Epithelial cell of proximal tubule (primary cell): ENCODE measurements around the gene CILP2. TPM values are rescaled to one million over a fixed set of nuclear protein-coding genes. Genes with fewer than 3 reads are reported as not detected.

Source experiments
- DNase-seq: peaks from one replicate; pipeline ENCODE4 v3.0.0-alpha.2; 2011; ENCODE audit warnings: low read depth
- H3K4me3 ChIP-seq: 2 replicates; pipeline ENCODE4 v1.5.1; 2011; ENCODE audit warnings: low read depth, mild to moderate bottlenecking, low read length
- CTCF ChIP-seq: conservative IDR thresholded peaks from 2 replicates; pipeline ENCODE4 v1.5.1; 2012; ENCODE audit warnings: low read depth, mild to moderate bottlenecking, low read length
- total RNA-seq: library from RNA; depleted of rRNA; stranded (reverse); fragments of >200 nt; gene quantifications from 2 replicates; pipeline ENCODE4 v1.2.3, GENCODE V29; 2015

Gene CILP2
- total RNA-seq, 1 donor from 2014 or later = 0.06 TPM

DNA sequence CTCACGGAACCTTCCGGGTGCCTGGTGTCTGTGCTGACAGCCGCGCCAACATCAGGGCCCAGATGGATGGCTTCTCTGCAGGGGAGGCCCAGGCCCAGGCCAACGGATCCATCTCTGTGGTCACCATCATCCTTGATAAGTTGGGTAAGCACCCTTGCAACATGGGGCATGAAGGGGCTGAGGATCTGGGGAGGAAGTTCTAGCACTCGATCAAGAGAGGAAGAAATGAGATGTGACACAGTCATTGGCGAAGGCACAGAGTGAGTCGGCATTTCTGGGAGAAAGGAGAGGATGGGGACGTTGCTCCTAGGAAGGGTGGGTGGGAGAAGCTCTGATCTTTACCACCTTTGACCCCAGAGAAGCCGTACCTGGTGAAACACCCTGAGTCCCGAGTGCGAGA lies 4.4 kb downstream of the CILP2 start:
- DNase-seq = no peak
- no peak for TF ChIP-seq CTCF
- no peak overlapping the region for H3K4me3 ChIP-seq

GRCh38 chr19:19543101-19543500 lies 5.0 kb downstream of the CILP2 start:
- no peak for TF ChIP-seq CTCF
- H3K4me3 ChIP-seq = no peak overlapping the region
- DNase-seq = no peak

- no peak for DNase-seq
- TF ChIP-seq CTCF = no peak
- H3K4me3 ChIP-seq = no peak overlapping the region
Observed at GRCh38 chr19:19543640-19544039, 5.6 kb downstream of the CILP2 start.

GRCh38 chr19:19544257-19544953 lies 6.3 kb downstream of the CILP2 start:
- DNase-seq = no peak
- no peak for TF ChIP-seq CTCF
- H3K4me3 ChIP-seq = no peak overlapping the region

DNA sequence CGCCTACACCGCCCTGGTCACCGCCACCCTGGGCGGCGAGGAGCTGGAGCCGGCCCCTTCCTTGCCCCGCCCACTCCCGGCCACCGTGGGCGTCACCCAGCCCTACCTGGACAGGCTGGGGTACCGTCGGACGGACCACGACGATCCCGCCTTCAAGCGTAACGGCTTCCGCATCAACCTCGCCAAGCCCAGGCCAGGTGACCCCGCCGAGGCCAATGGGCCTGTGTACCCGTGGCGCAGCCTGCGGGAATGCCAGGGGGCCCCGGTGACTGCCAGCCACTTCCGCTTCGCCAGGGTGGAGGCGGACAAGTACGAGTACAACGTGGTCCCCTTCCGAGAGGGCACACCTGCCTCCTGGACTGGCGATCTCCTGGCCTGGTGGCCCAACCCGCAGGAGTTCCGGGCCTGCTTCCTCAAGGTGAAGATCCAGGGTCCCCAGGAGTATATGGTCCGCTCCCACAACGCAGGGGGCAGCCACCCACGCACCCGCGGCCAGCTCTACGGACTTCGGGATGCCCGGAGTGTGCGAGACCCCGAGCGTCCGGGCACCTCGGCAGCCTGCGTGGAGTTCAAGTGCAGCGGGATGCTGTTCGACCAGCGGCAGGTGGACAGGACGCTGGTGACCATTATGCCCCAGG lies 7.0 kb downstream of the CILP2 start:
- no peak for TF ChIP-seq CTCF
- H3K4me3 ChIP-seq = no peak overlapping the region
- DNase-seq = no peak

DNA sequence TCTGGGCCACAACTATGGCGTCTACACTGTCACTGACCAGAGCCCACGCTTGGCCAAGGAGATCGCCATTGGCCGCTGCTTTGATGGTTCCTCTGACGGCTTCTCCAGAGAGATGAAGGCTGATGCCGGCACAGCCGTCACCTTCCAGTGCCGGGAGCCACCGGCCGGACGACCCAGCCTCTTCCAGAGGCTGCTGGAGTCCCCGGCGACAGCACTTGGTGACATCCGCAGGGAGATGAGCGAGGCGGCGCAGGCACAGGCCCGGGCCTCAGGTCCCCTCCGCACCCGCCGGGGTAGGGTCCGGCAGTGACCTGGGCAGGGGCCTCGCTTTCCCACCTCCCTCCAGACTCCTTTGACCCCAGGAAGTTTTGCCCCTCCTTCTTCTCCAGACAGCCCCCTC lies 7.6 kb downstream of the CILP2 start:
- no peak overlapping the region for H3K4me3 ChIP-seq
- no peak for TF ChIP-seq CTCF
- DNase-seq = no peak

GRCh38 chr19:19546751-19547162 lies 8.7 kb downstream of the CILP2 start:
- no peak overlapping the region for H3K4me3 ChIP-seq
- no peak for TF ChIP-seq CTCF
- no peak for DNase-seq
